ENCODE data around the gene LRRC2. TPM values are rescaled to one million over a fixed set of nuclear protein-coding genes. Genes with fewer than 3 reads are reported as not detected.

Gene LRRC2
- under 1 TPM; 0.42 to 0.52 TPM for total RNA-seq
- total RNA-seq, result 2.5 to 21.7 reads per million in 2 donors

- DNase-seq, result peak in 1 of 3 donors; percentile 10
- Mint-ChIP-seq H3K4me1 (peaks cover 10% of the 10 kb centered on the region), H3K36me3 (ENCODE audit: low read depth) (no peaks in the 10 kb centered on the region), H3K27me3 (peaks cover 29% of the 10 kb centered on the region), H3K27ac (no peak within 1 kb of the TSS), H3K4me3 (peak within 1 kb of the TSS; percentile 77)
- H3K9me3 ChIP-seq (ENCODE audit: control insufficient read depth, low read length, poor library complexity, severe bottlenecking), result no peaks in the 10 kb centered on the region
- ATAC-seq, result peak; percentile 82
Observed at GRCh38 chr3:46566040-46566641, at the start of gene LRRC2. LRRC2 (minus strand) TSS chr3:46566302; CDS start chr3:46551591, 14,711 bp downstream.

- no peak overlapping the region for H3K4me3 Mint-ChIP-seq
- no peak overlapping the region for H3K27ac Mint-ChIP-seq
- peaks cover 2% of the 10 kb centered on the region for H3K4me1 Mint-ChIP-seq
- no peaks in the 10 kb centered on the region for H3K9me3 ChIP-seq (ENCODE audit: control insufficient read depth, low read length, poor library complexity, severe bottlenecking)
- ATAC-seq (no peak), DNase-seq (no peak)
- H3K36me3 Mint-ChIP-seq (ENCODE audit: low read depth), result peaks cover 7% of the 10 kb centered on the region
- peaks cover 50% of the 10 kb centered on the region for H3K27me3 Mint-ChIP-seq
Observed at GRCh38 chr3:46615050-46615775, 49.1 kb upstream of the LRRC2 start.

GRCh38 chr3:46614431-46614830 lies 48.3 kb upstream of the LRRC2 start:
- ATAC-seq (no peak), DNase-seq (no peak)
- H3K9me3 ChIP-seq (ENCODE audit: control insufficient read depth, low read length, poor library complexity, severe bottlenecking), result no peaks in the 10 kb centered on the region
- Mint-ChIP-seq H3K4me1 (peaks cover 2% of the 10 kb centered on the region), H3K27me3 (peaks cover 43% of the 10 kb centered on the region), H3K4me3 (no peak overlapping the region), H3K27ac (no peak overlapping the region), H3K36me3 (ENCODE audit: low read depth) (peaks cover 7% of the 10 kb centered on the region)

- Mint-ChIP-seq H3K27me3 (peaks cover 37% of the 10 kb centered on the region), H3K4me1 (peaks cover 2% of the 10 kb centered on the region), H3K4me3 (no peak overlapping the region), H3K27ac (no peak overlapping the region), H3K36me3 (ENCODE audit: low read depth) (peaks cover 7% of the 10 kb centered on the region)
- ATAC-seq, result no peak
- DNase-seq, result no peak
- H3K9me3 ChIP-seq (ENCODE audit: control insufficient read depth, low read length, poor library complexity, severe bottlenecking), result no peaks in the 10 kb centered on the region
Observed at GRCh38 chr3:46613313-46614005, 47.4 kb upstream of the LRRC2 start.

GRCh38 chr3:46612324-46612723 lies 46.2 kb upstream of the LRRC2 start, which contains the start of gene FAM240A:
FAM240A (plus strand) TSS chr3:46612525; CDS start chr3:46612684, 159 bp downstream.
- Mint-ChIP-seq H3K36me3 (ENCODE audit: low read depth) (peaks cover 7% of the 10 kb centered on the region), H3K27me3 (peaks cover 37% of the 10 kb centered on the region), H3K27ac (no peak within 1 kb of the TSS), H3K4me1 (peaks cover 2% of the 10 kb centered on the region), H3K4me3 (no peak within 1 kb of the TSS)
- DNase-seq (no peak), ATAC-seq (no peak)
- no peaks in the 10 kb centered on the region for H3K9me3 ChIP-seq (ENCODE audit: control insufficient read depth, low read length, poor library complexity, severe bottlenecking)

GRCh38 chr3:46609944-46610722 lies 44.0 kb upstream of the LRRC2 start:
- no peak overlapping the region for H3K4me3 Mint-ChIP-seq
- peaks cover 2% of the 10 kb centered on the region for H3K4me1 Mint-ChIP-seq

GRCh38 chr3:46609212-46609721 lies 43.2 kb upstream of the LRRC2 start:
- H3K9me3 ChIP-seq (ENCODE audit: control insufficient read depth, low read length, poor library complexity, severe bottlenecking), result no peaks in the 10 kb centered on the region
- Mint-ChIP-seq H3K36me3 (ENCODE audit: low read depth) (no peaks in the 10 kb centered on the region), H3K4me1 (peaks cover 4% of the 10 kb centered on the region), H3K4me3 (no peak overlapping the region), H3K27ac (no peak overlapping the region), H3K27me3 (peaks cover 24% of the 10 kb centered on the region)
- DNase-seq (no peak), ATAC-seq (no peak)

More at GRCh38 chr3:46609944-46610722, 44.0 kb upstream of the LRRC2 start:
- no peak for DNase-seq
- peaks cover 27% of the 10 kb centered on the region for H3K27me3 Mint-ChIP-seq
- no peak for ATAC-seq
- H3K36me3 Mint-ChIP-seq (ENCODE audit: low read depth), result peaks cover 2% of the 10 kb centered on the region
- no peaks in the 10 kb centered on the region for H3K9me3 ChIP-seq (ENCODE audit: control insufficient read depth, low read length, poor library complexity, severe bottlenecking)
- no peak overlapping the region for H3K27ac Mint-ChIP-seq

- no peak for ATAC-seq
- Mint-ChIP-seq H3K4me3 (no peak overlapping the region), H3K27ac (no peak overlapping the region), H3K27me3 (peaks cover 21% of the 10 kb centered on the region), H3K4me1 (peaks cover 4% of the 10 kb centered on the region), H3K36me3 (ENCODE audit: low read depth) (no peaks in the 10 kb centered on the region)
- DNase-seq, result no peak
- H3K9me3 ChIP-seq (ENCODE audit: control insufficient read depth, low read length, poor library complexity, severe bottlenecking), result no peaks in the 10 kb centered on the region
Observed at GRCh38 chr3:46607603-46608028, 41.5 kb upstream of the LRRC2 start.

GRCh38 chr3:46604127-46604526 lies 38.0 kb upstream of the LRRC2 start:
- Mint-ChIP-seq H3K4me1 (peaks cover 2% of the 10 kb centered on the region), H3K27ac (no peak overlapping the region), H3K36me3 (ENCODE audit: low read depth) (no peaks in the 10 kb centered on the region), H3K4me3 (no peak overlapping the region), H3K27me3 (peaks cover 5% of the 10 kb centered on the region)
- H3K9me3 ChIP-seq (ENCODE audit: control insufficient read depth, low read length, poor library complexity, severe bottlenecking), result no peaks in the 10 kb centered on the region
- DNase-seq (no peak), ATAC-seq (no peak)

GRCh38 chr3:46603446-46604046 lies 37.4 kb upstream of the LRRC2 start:
- H3K4me3 Mint-ChIP-seq, result no peak overlapping the region
- no peak overlapping the region for H3K27ac Mint-ChIP-seq
- H3K4me1 Mint-ChIP-seq, result peaks cover 2% of the 10 kb centered on the region
- DNase-seq (no peak), ATAC-seq (no peak)
- H3K27me3 Mint-ChIP-seq, result peaks cover 5% of the 10 kb centered on the region
- no peaks in the 10 kb centered on the region for H3K36me3 Mint-ChIP-seq (ENCODE audit: low read depth)
- no peaks in the 10 kb centered on the region for H3K9me3 ChIP-seq (ENCODE audit: control insufficient read depth, low read length, poor library complexity, severe bottlenecking)

- Mint-ChIP-seq H3K4me3 (no peak overlapping the region), H3K4me1 (peaks cover 2% of the 10 kb centered on the region), H3K27ac (no peak overlapping the region), H3K27me3 (no peaks in the 10 kb centered on the region), H3K36me3 (ENCODE audit: low read depth) (no peaks in the 10 kb centered on the region)
- no peak for ATAC-seq
- no peak for DNase-seq
- no peaks in the 10 kb centered on the region for H3K9me3 ChIP-seq (ENCODE audit: control insufficient read depth, low read length, poor library complexity, severe bottlenecking)
Observed at GRCh38 chr3:46599590-46599989, 33.5 kb upstream of the LRRC2 start.

GRCh38 chr3:46595819-46596314 lies 29.8 kb upstream of the LRRC2 start:
- DNase-seq (no peak), ATAC-seq (no peak)
- Mint-ChIP-seq H3K36me3 (ENCODE audit: low read depth) (no peaks in the 10 kb centered on the region), H3K27me3 (peaks cover 18% of the 10 kb centered on the region), H3K27ac (no peak overlapping the region), H3K4me3 (no peak overlapping the region), H3K4me1 (peaks cover 6% of the 10 kb centered on the region)
- H3K9me3 ChIP-seq (ENCODE audit: control insufficient read depth, low read length, poor library complexity, severe bottlenecking), result no peaks in the 10 kb centered on the region
